ENCODE results near the gene HLA-DQB1. TPM values are rescaled to one million over a fixed set of nuclear protein-coding genes. Genes with fewer than 3 reads are reported as not detected.
A peak's percentile ranks its signal among the peaks of the same experiment; 100 is the strongest.

The HLA-DQB1 gene
- total and polyA plus RNA-seq, 2 experiments from 2014 or later = not detected

DNA sequence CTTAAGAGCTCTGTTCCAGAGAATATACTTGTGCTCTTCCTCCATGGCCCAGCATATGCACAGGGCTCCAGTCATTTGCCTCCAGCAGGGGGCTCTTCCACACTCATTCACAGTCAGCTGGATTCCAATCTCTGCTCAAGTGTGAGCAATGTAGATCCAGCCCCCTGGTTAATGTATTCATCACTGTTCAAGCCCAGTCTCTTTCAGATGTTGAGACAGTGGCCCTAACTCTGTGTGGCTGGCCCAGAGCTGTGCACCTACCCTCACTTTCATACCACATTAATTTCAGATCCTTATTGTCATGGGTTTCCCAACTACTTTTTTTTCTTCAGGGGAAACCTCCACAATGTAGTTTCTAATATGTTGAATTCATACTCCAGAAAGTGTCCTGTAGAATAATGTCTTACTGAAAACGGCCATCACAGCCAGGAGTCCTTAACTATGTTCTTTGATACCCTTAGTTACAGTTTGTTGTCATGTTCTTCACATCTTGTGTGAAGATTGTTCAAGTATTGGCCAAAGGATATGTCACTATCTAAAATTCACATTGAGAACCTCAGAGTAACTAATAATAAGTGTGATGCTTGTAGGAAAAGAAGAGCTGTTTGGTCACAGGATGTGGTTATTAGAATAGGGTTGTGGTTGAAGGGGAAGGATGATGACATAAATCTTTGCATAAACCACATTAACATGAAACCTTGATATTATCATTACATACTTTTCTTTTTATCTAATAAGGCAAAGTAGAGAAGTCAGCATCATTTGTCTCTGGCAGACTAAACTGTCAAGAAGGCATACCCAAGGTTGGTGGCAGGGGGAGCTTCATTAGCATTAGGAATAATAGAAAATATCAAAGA is 43.7 kb downstream of the HLA-DQB1 start:
- no peaks in the 10 kb centered on the region for H3K9me3 ChIP-seq (ENCODE audit: low read depth)
- TF ChIP-seq EZH2 (IDR thresholded peaks at IDR 0.05; ENCODE audit: insufficient read depth, poor library complexity, severe bottlenecking) (no peak), EZH2phosphoT487 (IDR thresholded peaks at IDR 0.05; ENCODE audit: insufficient read depth, low read depth) (no peak)
- no peak overlapping the region for H3K4me3 ChIP-seq
- H3K79me2 ChIP-seq (ENCODE audit: insufficient read depth) = no peaks in the 10 kb centered on the region
- WGBS, 2 experiments (ENCODE audit: low coverage in 1 of 2, low lambda C conversion rate in 2 of 2, missing lambda C conversion rate in 2 of 2) = 9 to 25% methylated on average over 1 of the region's 1 CpG
- no peaks in the 10 kb centered on the region for H3K4me1 ChIP-seq (ENCODE audit: insufficient read depth)
- H3K36me3 ChIP-seq (ENCODE audit: low read depth) = no peaks in the 10 kb centered on the region
- H3K4me2 ChIP-seq (ENCODE audit: unreplicated experiment) = no peak overlapping the region
- H3K27ac ChIP-seq = no peak overlapping the region
- H3F3A ChIP-seq (ENCODE audit: insufficient read depth) = no peaks in the 10 kb centered on the region
- peak; percentile 20 for DNase-seq
- no peaks in the 10 kb centered on the region for H4K20me1 ChIP-seq (ENCODE audit: insufficient read depth)
- no peaks in the 10 kb centered on the region for H3K27me3 ChIP-seq (replicated peaks; ENCODE audit: insufficient read depth)
- no peak overlapping the region for H3K9ac ChIP-seq
- no peak overlapping the region for H2AFZ ChIP-seq
- H3K9me2 ChIP-seq (ENCODE audit: insufficient read depth) = no peaks in the 10 kb centered on the region
- in situ Hi-C loops (cut with MboI) = no loop called here

GRCh38 chr6:32621372-32621771 is 45.1 kb downstream of the HLA-DQB1 start:
- H3K4me2 ChIP-seq (ENCODE audit: unreplicated experiment) = no peak overlapping the region
- H3K79me2 ChIP-seq (ENCODE audit: insufficient read depth) = no peaks in the 10 kb centered on the region
- H3K9me2 ChIP-seq (ENCODE audit: insufficient read depth) = no peaks in the 10 kb centered on the region
- no peaks in the 10 kb centered on the region for H3K4me1 ChIP-seq (ENCODE audit: insufficient read depth)
- H3F3A ChIP-seq (ENCODE audit: insufficient read depth) = no peaks in the 10 kb centered on the region
- no peak overlapping the region for H2AFZ ChIP-seq
- WGBS, 2 experiments (ENCODE audit: low coverage in 1 of 2, low lambda C conversion rate in 2 of 2, missing lambda C conversion rate in 2 of 2) = 16 to 28% methylated on average over 2 to 3 of the region's 3 CpGs
- no peaks in the 10 kb centered on the region for H4K20me1 ChIP-seq (ENCODE audit: insufficient read depth)
- no peaks in the 10 kb centered on the region for H3K9me3 ChIP-seq (ENCODE audit: low read depth)
- H3K27me3 ChIP-seq (replicated peaks; ENCODE audit: insufficient read depth) = no peaks in the 10 kb centered on the region
- no peaks in the 10 kb centered on the region for H3K36me3 ChIP-seq (ENCODE audit: low read depth)
- no peak for DNase-seq
- in situ Hi-C loops (cut with MboI) = no loop called here
- H3K9ac ChIP-seq = no peak overlapping the region
- H3K27ac ChIP-seq = no peak overlapping the region
- TF ChIP-seq EZH2phosphoT487 (IDR thresholded peaks at IDR 0.05; ENCODE audit: insufficient read depth, low read depth) (no peak), EZH2 (IDR thresholded peaks at IDR 0.05; ENCODE audit: insufficient read depth, poor library complexity, severe bottlenecking) (no peak)
- no peak overlapping the region for H3K4me3 ChIP-seq

GRCh38 chr6:32617751-32618150 is 48.7 kb downstream of the HLA-DQB1 start:
- Histone ChIP-seq H3K4me1 (ENCODE audit: insufficient read depth) (no peaks in the 10 kb centered on the region), H3K27me3 (replicated peaks; ENCODE audit: insufficient read depth) (no peaks in the 10 kb centered on the region), H3K4me2 (ENCODE audit: unreplicated experiment) (no peak overlapping the region), H3K9ac (no peak overlapping the region), H3K79me2 (ENCODE audit: insufficient read depth) (no peaks in the 10 kb centered on the region), H2AFZ (no peak overlapping the region), H3K9me3 (ENCODE audit: low read depth) (no peaks in the 10 kb centered on the region), H3K4me3 (no peak overlapping the region), H3K9me2 (ENCODE audit: insufficient read depth) (no peaks in the 10 kb centered on the region), H3K27ac (no peak overlapping the region), H3F3A (ENCODE audit: insufficient read depth) (no peaks in the 10 kb centered on the region), H3K36me3 (ENCODE audit: low read depth) (no peaks in the 10 kb centered on the region), H4K20me1 (ENCODE audit: insufficient read depth) (no peaks in the 10 kb centered on the region)
- TF ChIP-seq EZH2 (IDR thresholded peaks at IDR 0.05; ENCODE audit: insufficient read depth, poor library complexity, severe bottlenecking) = no peak
- no peak for TF ChIP-seq EZH2phosphoT487 (IDR thresholded peaks at IDR 0.05; ENCODE audit: insufficient read depth, low read depth)
- no peak for DNase-seq
- WGBS, 2 experiments (ENCODE audit: low coverage in 1 of 2, low lambda C conversion rate in 2 of 2, missing lambda C conversion rate in 2 of 2) = 33 to 50% methylated on average over 1 of the region's 1 CpG
- in situ Hi-C loops (cut with MboI) = no loop called here

GRCh38 chr6:32615885-32616532 is 50.4 kb downstream of the HLA-DQB1 start:
- H3K36me3 ChIP-seq (ENCODE audit: low read depth) = no peaks in the 10 kb centered on the region
- H3F3A ChIP-seq (ENCODE audit: insufficient read depth) = no peaks in the 10 kb centered on the region
- H3K9me2 ChIP-seq (ENCODE audit: insufficient read depth) = no peaks in the 10 kb centered on the region
- H3K9me3 ChIP-seq (ENCODE audit: low read depth) = no peaks in the 10 kb centered on the region
- TF ChIP-seq EZH2 (IDR thresholded peaks at IDR 0.05; ENCODE audit: insufficient read depth, poor library complexity, severe bottlenecking) = no peak
- no peak for TF ChIP-seq EZH2phosphoT487 (IDR thresholded peaks at IDR 0.05; ENCODE audit: insufficient read depth, low read depth)
- H2AFZ ChIP-seq = no peak overlapping the region
- no peaks in the 10 kb centered on the region for H3K79me2 ChIP-seq (ENCODE audit: insufficient read depth)
- no peak overlapping the region for H3K27ac ChIP-seq
- no peak overlapping the region for H3K4me2 ChIP-seq (ENCODE audit: unreplicated experiment)
- no peak for DNase-seq
- no peaks in the 10 kb centered on the region for H4K20me1 ChIP-seq (ENCODE audit: insufficient read depth)
- WGBS, 2 experiments (ENCODE audit: low coverage in 1 of 2, low lambda C conversion rate in 2 of 2, missing lambda C conversion rate in 2 of 2) = 10 to 15% methylated on average over 3 of the region's 3 CpGs
- H3K9ac ChIP-seq = no peak overlapping the region
- no peaks in the 10 kb centered on the region for H3K27me3 ChIP-seq (replicated peaks; ENCODE audit: insufficient read depth)
- no peaks in the 10 kb centered on the region for H3K4me1 ChIP-seq (ENCODE audit: insufficient read depth)
- no peak overlapping the region for H3K4me3 ChIP-seq
- in situ Hi-C loops (cut with MboI) = no loop called here
